ENCODE data around the gene KCNAB1. TPM values are rescaled to one million over a fixed set of nuclear protein-coding genes. Genes with fewer than 3 reads are reported as not detected.

Gene KCNAB1
- total RNA-seq, 1 experiment from 2014 or later, result not detected

- no peaks in the 10 kb centered on the region for H3K79me2 ChIP-seq (ENCODE audit: insufficient read depth, low read length)
- H3K9me2 ChIP-seq (ENCODE audit: insufficient read depth), result no peaks in the 10 kb centered on the region
- H3K4me1 ChIP-seq (ENCODE audit: control insufficient read depth in 1 of 2, insufficient read depth in 2 of 2, low read length in 2 of 2), result peaks cover 0 to 3% of the 10 kb centered on the region in 2 experiments; a peak in 1 of 4 replicates
- intact Hi-C loops (cut with micrococcal nuclease), result loop anchor here (1.0 to 5.0 kb wide), 8 partner anchors 139 to 1052 kb away; partner anchors contain the start of gene TIPARP
- H3K4me3 ChIP-seq (replicated peaks in 1 of 2; ENCODE audit: low read depth in 1 of 2, low read length in 2 of 2), result no peak overlapping the region
- BruUV-seq (replicated peaks), result no TSS peak
- H3K27me3 ChIP-seq (ENCODE audit: insufficient read depth, low read length), result no peaks in the 10 kb centered on the region
- RAD21 ChIA-PET (ENCODE audit: low non-redundant PET in 1 of 2, low total read pairs in 2 of 2, uncharacterized antibody in 2 of 2, unreplicated experiment in 2 of 2), result interaction anchor here in 1 of 2 experiments (1.0 to 1.2 kb wide), 2 partner anchors 233 to 1052 kb away, joined by 5 read pairs; no protein-coding TSS in a partner anchor
- H3K4me2 ChIP-seq (ENCODE audit: low read length), result no peak overlapping the region
- H2AFZ ChIP-seq (ENCODE audit: low read depth, low read length, poor library complexity, severe bottlenecking), result peak overlapping the region; percentile 20
- ATAC-seq (no peak), DNase-seq (ENCODE audit: low read depth, low spot score) (no peak)
- CTCF ChIA-PET, result interaction anchor here (0.7 to 4.8 kb wide), 16 partner anchors 68 to 1054 kb away, joined by 3 to 62 read pairs (median 7); no protein-coding TSS in a partner anchor
- H3K9ac ChIP-seq (ENCODE audit: low read length), result no peak overlapping the region
- no peaks in the 10 kb centered on the region for H3K36me3 ChIP-seq (ENCODE audit: control insufficient read depth in 1 of 2, insufficient read depth in 2 of 2, low read length in 2 of 2)
- no peaks in the 10 kb centered on the region for H4K20me1 ChIP-seq (ENCODE audit: insufficient read depth)
- H3K27ac ChIP-seq (ENCODE audit: low read depth, low read length), result no peak overlapping the region
- TF ChIP-seq POLR2A (IDR thresholded peaks at IDR 0.05; ENCODE audit: borderline replicate concordance, extremely low read depth, insufficient read depth, insufficient read length) (no peak), ZNF274 (IDR thresholded peaks at IDR 0.05; ENCODE audit: low read depth, low read length) (no peak)
- POLR2A ChIA-PET, result no interaction called here
- H3K9me3 ChIP-seq (ENCODE audit: control insufficient read depth in 1 of 2, insufficient read depth in 1 of 2, low read depth in 1 of 2, low read length in 2 of 2), result no peaks in the 10 kb centered on the region
Measured at GRCh38 chr3:156149876-156150275, 29.5 kb downstream of the KCNAB1 start.

- no TSS peak for BruUV-seq (replicated peaks)
- CTCF ChIA-PET, result interaction anchor here (0.5 to 4.8 kb wide), 17 partner anchors 68 to 1054 kb away, joined by 3 to 62 read pairs (median 4); no protein-coding TSS in a partner anchor
- no peak for TF ChIP-seq FOSL1 (IDR thresholded peaks at IDR 0.05; ENCODE audit: low read depth)
- TF ChIP-seq TCF7L2 (IDR thresholded peaks at IDR 0.05; ENCODE audit: borderline replicate concordance, extremely low read depth, insufficient read depth, insufficient read length), result no peak
- TF ChIP-seq CTCF (IDR thresholded peaks at IDR 0.05 in 2 of 3, conservative IDR thresholded peaks at IDR 0.05 in 1 of 3; ENCODE audit: borderline replicate concordance in 1 of 3, insufficient read depth in 1 of 3, low read depth in 2 of 3, low read length in 2 of 3), result peak; percentile 81 to 93 (median 90); a peak in 5 of 6 replicates
- no peak for TF ChIP-seq REST (IDR thresholded peaks at IDR 0.05; ENCODE audit: low read depth)
- peak; percentile 95 for TF ChIP-seq RAD21 (IDR thresholded peaks at IDR 0.05; ENCODE audit: low read depth)
- TF ChIP-seq ZBTB33 (IDR thresholded peaks at IDR 0.05; ENCODE audit: extremely low read depth, insufficient replicate concordance, low read length), result no peak
- no peak for TF ChIP-seq ELF1 (IDR thresholded peaks at IDR 0.05; ENCODE audit: borderline replicate concordance, low read depth)
Measured at GRCh38 chr3:156150434-156151066, 30.2 kb downstream of the KCNAB1 start.

More at GRCh38 chr3:156150434-156151066, 30.2 kb downstream of the KCNAB1 start:
- no peaks in the 10 kb centered on the region for H3K9me2 ChIP-seq (ENCODE audit: insufficient read depth)
- POLR2A ChIA-PET, result no interaction called here
- ATAC-seq (peak; percentile 62), DNase-seq (ENCODE audit: low read depth, low spot score) (peak; percentile 41)
- no peaks in the 10 kb centered on the region for H3K27me3 ChIP-seq (ENCODE audit: insufficient read depth, low read length)
- no peaks in the 10 kb centered on the region for H4K20me1 ChIP-seq (ENCODE audit: insufficient read depth)
- no peak overlapping the region for H3K4me3 ChIP-seq (replicated peaks in 1 of 2; ENCODE audit: low read depth in 1 of 2, low read length in 2 of 2)
- no peak overlapping the region for H3K9ac ChIP-seq (ENCODE audit: low read length)
- no peak overlapping the region for H3K4me2 ChIP-seq (ENCODE audit: low read length)
- peak overlapping the region; percentile 20 for H2AFZ ChIP-seq (ENCODE audit: low read depth, low read length, poor library complexity, severe bottlenecking)
- H3K36me3 ChIP-seq (ENCODE audit: control insufficient read depth in 1 of 2, insufficient read depth in 2 of 2, low read length in 2 of 2), result no peaks in the 10 kb centered on the region
- RAD21 ChIA-PET (ENCODE audit: low non-redundant PET in 1 of 2, low total read pairs in 2 of 2, uncharacterized antibody in 2 of 2, unreplicated experiment in 2 of 2), result interaction anchor here (1.0 to 1.2 kb wide), 4 partner anchors 232 to 1051 kb away, joined by 3 to 5 read pairs (median 4); no protein-coding TSS in a partner anchor
- H3K4me1 ChIP-seq (ENCODE audit: control insufficient read depth in 1 of 2, insufficient read depth in 2 of 2, low read length in 2 of 2), result peaks cover 0 to 3% of the 10 kb centered on the region in 2 experiments; a peak in 1 of 4 replicates
- H3K79me2 ChIP-seq (ENCODE audit: insufficient read depth, low read length), result no peaks in the 10 kb centered on the region
- no peaks in the 10 kb centered on the region for H3K9me3 ChIP-seq (ENCODE audit: control insufficient read depth in 1 of 2, insufficient read depth in 1 of 2, low read depth in 1 of 2, low read length in 2 of 2)
- intact Hi-C loops (cut with micrococcal nuclease), result loop anchor here (1.0 to 5.0 kb wide), 10 partner anchors 140 to 1052 kb away; partner anchors contain the start of gene TIPARP
- no peak overlapping the region for H3K27ac ChIP-seq (ENCODE audit: low read depth, low read length)

All from HCT116 (cell line).